Endometrial microvascular endothelial cells (primary cell): ENCODE results near the gene TRDMT1. TPM values are rescaled to one million over a fixed set of nuclear protein-coding genes. Genes with fewer than 3 reads are reported as not detected.

Experiments
- in situ Hi-C: cut with HindIII; loops from 2 replicates; pipeline ENCODE4 v1.10.0; 2017; ENCODE audit warnings: low sequenced_read_pairs, low pct_unique_long_range_greater_than_20kb; ENCODE audit errors: inconsistent ontology term
- total RNA-seq: library from RNA; depleted of rRNA; stranded (reverse); fragments of >200 nt; gene quantifications from one replicate; pipeline ENCODE4 v1.2.3, GENCODE V29; 2015; ENCODE audit errors: inconsistent ontology term

TRDMT1 gene
- total RNA-seq, 1 donor from 2014 or later: 4.8 TPM

DNA sequence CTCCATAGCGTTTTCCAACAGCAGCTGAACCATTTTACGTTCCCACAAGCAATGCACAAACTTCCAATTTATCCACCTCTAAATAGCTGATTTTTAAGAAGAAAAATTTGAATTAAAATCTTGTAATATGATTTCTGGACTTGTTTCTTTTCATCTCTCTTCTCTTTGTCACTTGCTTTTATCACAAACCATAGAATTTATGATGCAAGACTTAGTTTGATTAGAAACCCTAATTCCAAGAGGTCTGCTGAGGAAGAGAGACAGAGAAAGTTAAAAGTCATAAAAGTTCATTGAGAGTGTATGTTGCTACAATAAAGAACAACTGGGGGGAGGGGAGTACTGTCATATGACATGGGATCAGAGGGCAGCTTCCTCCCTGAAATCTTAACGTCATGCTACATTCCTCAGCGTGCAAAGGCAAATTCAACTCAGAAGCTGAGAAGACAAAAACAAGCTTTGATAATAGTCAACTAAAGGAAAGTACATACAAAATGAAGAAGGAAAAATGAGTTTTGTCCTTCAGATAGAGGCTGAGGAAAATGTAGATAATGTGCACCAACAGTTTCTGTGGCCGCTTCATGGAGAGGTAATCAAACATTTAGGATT, 53.5 kb downstream of the TRDMT1 start:
- in situ Hi-C loops: no loop called here

DNA sequence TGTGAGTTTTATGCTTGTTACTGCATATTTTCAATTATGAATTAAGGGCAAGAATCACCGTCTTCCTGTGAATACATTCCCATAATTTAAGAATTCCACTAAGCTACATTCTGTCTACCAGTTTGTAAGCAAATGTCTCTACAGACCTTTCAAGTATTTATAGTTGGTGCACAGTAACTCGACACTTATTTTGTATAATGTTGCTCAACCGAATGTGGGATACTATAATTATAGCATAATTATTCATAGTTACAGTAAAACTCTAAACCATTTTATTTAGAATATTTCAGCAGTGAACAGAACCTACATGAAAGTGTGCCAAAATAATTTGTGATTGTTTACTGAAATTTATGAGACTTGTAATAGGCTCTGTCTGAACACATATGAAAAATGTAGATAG, 54.6 kb downstream of the TRDMT1 start:
- in situ Hi-C loops: no loop called here

DNA sequence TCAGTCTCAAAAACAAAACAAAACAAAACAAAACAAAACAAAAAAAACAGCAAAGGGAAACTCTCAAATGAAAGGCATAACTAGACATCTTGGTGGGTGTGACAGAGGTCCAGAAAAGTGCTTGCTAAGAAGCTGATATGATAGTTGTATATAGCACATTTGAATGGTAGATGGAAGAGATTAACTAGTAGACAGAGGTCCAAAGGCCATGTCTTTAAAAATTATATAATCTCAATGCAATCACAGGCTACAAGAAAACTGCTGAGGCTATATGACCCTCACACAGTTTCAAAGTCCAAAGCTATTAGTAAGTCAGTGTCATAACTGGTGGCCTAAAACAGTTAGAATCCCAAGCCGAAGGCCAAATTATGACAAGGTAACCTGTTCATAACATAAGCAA, 56.2 kb downstream of the TRDMT1 start:
- in situ Hi-C loops: no loop called here

DNA sequence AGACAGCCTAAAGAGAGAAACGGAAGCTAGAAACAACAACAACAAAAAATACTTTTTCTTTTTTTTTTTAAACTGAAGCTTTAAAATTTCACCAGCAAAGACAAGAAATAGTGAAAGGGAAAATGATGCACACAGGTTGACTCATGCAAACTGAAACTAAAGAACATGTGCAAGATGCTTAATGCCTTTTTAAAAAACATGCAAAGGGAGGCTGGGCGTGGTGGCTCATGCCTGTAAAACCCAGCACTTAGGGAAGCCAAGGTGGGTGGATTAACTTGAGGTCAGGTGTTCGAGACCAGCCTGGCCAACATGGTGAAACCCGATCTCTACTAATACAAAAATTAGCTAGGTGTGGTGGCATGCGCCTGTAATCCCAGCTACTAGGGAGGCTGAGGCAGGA, 56.7 kb downstream of the TRDMT1 start:
- in situ Hi-C loops: no loop called here

DNA sequence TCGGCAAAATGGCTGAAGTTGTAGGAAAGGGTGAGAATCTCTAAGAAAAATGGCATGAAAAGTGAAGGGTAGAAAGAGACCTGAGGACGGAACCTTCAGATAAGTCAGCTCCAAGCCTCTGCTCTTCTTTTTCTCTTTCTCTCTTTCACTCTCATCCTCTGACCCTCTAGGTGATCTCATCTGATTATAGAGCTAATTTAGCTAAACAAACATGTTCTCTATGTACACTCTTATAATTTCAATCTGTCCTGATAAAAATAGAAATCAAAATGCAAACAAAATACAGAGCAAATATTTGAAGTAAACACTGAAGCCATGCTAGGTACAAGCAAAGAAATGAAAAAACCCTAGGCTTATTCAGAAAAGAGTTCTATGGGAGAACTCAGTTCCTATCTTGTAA, 57.4 kb downstream of the TRDMT1 start:
- in situ Hi-C loops: no loop called here

DNA sequence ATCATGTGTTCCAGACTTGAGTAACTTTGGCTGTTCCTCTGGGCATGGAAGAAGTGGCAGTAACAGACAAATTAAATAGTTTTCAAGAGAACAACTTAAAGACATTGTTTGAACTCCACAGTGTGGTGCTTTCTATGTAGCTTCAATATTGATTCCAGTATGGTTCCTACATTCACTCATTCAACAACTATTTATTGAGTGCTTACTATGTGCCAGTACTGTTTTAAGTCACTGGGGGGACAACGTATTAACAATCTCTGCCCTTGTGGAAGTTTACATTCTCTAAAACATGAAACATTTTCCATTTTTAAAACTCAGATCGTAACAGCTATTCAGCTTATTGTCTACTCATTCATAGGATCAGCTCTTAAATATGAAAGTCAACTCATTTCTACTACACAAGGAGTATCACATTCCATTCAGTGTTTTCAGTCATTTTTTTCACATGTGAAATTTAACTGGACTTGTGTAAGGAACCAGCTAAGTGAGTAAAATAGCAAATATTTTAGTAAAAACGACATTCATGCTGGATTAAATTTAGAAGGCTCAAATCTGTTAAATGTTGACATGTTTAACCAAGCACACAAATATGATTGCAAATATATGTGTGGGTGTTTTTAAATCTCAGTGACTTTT, 58.3 kb downstream of the TRDMT1 start:
- in situ Hi-C loops: no loop called here

DNA sequence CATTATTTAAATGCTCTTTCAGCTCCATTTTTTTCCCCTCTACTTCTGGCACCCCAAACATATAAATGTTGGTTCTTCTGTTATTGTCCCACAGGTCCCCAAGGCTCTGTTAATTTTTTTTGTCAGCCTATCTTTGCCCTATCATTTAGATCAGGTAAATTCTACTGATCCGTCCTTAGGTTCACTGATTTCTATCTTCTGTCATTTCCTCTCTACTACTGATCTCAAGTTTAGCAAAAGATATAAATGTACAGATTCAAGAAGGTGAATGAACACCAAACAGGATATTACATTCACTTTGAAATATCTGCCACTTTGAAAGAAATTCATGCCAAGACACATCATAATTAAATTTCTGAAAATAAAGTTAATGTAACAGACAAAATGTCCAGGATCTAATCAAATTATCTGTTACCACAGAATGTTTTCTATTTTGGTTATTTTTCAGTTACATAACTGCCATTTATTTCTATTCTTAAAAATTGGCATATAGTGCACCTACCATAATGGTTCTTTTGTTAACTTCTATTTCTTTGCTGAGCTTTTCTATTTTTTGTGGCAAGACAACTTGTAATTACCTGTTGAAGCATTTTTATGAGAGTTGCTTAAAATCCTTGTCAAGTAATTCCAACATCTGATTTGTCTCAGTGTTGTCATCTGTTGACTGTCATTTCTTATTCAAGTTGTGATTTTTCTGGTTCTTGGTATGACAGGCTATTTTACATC, 59.8 kb downstream of the TRDMT1 start:
- in situ Hi-C loops: no loop called here

DNA sequence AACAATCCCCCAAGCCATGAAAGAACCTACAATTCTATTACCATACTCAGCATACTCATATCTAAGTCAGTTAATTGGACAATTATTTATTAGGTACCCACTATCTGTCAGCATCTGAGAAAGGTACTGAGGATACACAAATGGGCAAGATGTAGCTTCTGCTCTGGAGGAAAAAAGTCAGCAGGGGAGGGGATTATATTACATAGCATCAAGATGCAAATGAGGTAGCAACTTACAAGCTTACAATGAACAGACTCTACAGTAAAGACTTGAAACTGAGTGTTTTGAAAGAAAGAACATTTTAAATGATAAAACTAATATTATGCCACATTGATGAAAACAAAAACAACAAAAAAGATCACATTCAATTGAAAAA, 61.1 kb downstream of the TRDMT1 start:
- in situ Hi-C loops: no loop called here

DNA sequence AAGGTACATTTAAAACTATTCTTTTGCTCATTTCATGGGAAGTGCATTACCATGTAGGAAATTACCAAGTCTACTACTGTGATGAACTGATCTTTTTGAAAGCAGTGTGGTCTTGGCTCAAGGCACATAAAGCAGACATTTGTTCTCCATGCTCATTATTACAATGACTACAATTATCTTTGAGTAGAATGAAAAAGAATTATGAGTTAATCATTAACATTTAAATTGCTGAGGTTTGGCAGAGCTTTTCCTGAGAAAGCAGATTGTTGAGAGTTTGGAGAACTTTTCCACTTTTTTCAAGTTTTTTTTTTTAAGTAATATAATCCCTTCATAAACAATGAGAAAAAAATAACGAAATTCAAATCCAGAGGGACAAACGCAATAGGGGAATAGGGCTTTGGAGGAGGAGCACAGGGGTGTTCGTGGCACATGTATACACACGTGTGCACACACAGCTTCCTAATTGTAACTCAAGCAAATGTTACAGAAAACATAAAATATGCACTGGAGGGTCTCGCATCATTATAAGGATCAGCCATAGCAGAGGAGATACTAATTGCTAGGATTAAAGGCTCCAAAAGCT, 62.9 kb downstream of the TRDMT1 start:
- in situ Hi-C loops: no loop called here

DNA sequence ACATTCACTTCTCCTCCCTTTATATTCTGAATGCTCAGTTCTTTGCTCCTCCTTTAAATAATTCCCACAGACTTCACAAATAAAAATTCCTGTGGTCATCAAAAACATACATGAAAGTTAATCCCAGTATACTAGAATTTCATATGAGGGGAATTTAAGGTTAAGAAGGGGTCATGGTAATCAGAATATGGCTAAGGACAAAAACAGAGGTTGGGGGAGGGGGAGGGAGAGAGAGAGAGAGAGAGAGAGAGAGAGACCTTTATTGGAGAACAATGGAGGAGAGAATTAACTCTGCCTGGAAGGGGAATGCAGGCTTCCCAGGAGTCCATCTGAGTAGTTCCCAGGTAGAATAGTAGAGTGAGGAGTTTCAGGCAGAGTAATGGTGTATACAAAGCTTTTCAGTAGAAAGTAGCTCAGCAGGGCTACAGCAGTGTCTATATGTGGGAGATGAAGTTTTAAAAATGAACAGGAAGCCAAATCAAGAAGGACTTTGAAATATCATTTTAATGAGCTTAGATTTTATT, 66.7 kb downstream of the TRDMT1 start:
- in situ Hi-C loops: no loop called here

DNA sequence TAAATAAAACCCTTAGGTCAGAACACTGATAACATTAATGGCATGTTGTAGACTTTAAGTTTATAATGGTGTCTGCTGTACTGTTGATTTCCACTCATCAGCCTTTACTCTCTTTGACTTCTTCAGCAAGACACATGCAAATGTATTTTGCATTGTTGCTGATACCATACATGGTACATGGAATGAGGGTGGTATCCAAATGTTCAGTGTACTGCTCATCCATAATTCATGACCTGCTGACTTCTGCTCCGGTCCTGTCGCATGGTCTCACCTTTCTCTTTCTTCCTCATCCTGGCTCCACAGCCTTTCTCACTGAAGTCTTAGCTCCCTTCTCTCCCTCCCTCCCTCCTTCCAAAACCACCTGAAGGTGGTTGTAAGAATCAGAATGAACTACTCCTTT, 67.2 kb downstream of the TRDMT1 start:
- in situ Hi-C loops: no loop called here

DNA sequence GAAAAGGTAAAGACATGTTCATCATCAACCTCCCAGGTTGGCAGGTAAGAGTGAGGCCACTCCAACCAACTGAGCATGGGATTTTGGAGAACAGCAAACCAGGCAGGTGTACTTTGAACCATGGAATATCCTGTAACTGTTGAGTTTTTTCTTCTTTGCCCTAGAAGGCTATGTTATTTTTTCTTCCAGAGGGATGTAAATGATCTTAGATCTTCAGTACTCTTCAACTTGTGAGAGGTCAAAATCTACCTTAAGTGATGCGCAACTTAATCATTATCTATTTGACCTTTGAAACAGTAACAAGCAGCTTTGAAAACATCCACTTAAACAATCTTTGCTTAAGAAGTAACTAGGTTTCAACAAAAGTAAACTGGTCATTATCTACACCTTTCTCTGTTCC, 71.7 kb downstream of the TRDMT1 start, which contains the start of gene CUBN:
TSS of gene CUBN (minus strand) at position 71 of the 400 bp plus-strand sequence. CDS start at position 25, 46 bp downstream.
- in situ Hi-C loops: no loop called here

DNA sequence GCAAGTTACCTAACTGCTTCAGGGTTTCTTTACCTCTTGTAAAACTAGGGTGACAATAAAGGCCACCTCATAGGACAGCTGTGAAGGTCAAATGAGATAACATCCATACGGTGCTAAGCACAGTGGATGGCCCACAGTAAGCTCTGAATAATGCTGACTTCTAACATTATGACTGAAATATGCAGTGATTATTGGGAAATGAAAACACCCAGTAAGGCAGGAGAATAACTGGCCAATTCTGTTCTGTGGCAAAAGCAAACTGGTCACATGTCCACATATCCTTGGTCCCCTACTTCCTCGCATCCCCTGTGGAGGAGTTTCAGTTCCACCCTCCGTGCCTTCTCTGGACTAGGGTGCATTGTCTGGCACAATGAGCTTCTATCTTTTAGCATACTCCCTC, 73.2 kb downstream of the TRDMT1 start:
- in situ Hi-C loops: no loop called here

DNA sequence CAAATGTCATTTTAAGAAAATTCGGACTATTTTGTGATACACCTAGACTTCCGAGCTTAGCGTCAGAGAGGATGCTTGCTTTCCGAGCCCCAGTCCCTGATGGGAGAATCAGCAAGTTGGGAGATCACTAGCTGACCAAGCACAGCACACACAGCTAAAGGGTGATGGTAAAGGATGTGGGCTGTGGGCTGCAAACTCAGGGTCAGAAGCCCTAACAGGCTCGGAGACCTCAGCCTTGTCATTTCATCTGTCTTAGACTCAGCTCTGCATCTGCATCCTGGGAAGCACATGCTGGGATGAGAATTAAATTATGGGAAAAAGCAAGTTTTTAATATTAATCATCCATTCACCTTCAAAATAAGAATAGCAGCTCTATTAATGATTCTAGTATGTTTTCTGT, 75.1 kb downstream of the TRDMT1 start:
- in situ Hi-C loops: no loop called here

DNA sequence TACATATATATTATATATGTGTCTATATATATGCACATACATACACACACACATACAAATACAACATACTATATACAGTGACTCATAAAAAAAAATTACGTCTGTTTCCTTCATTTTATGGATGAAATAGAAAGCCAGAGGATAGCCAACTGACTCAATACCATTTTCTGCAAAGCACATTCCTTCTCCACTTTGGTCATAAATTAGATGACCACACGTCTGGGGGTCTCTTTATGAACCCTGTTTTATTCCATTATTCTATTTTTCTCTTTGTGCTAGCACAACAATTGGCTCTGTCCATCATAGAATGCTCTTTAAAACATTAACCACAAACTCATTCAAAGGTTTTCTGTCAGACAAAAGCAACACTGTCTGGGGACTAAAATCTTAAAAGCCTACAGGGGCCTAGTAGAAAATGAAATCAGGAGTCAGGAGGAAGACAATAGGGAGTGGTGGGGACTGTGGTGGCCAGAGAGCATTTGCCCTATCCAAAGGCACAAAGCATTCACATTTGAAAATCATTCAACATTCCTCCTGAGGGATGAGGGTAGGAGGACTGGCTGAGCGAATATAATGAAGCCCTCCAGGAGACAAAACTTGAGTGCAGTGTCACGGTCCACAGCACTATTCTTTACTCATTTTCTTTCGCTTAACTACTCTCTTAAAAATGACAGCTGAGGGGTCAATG, 76.1 kb downstream of the TRDMT1 start:
- in situ Hi-C loops: no loop called here

DNA sequence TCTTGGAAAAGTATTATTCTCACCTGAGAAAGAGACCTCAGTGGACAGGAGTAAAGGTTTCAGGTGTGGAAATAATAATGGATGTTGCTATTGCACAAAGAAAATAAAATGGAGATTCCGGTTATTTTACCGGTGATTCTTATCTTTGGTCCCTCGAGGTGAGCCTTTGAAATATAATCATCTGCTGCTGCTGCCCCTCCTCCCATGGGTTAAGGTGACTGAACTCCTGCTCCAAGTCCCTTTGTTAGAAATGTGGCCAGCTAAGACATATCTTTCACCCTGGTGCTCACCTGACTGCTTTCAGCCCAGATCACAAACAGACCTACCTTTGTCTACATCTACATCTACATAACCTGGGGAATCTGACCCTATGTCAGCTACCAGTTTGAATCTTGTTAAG, 77.5 kb downstream of the TRDMT1 start:
- in situ Hi-C loops: no loop called here

DNA sequence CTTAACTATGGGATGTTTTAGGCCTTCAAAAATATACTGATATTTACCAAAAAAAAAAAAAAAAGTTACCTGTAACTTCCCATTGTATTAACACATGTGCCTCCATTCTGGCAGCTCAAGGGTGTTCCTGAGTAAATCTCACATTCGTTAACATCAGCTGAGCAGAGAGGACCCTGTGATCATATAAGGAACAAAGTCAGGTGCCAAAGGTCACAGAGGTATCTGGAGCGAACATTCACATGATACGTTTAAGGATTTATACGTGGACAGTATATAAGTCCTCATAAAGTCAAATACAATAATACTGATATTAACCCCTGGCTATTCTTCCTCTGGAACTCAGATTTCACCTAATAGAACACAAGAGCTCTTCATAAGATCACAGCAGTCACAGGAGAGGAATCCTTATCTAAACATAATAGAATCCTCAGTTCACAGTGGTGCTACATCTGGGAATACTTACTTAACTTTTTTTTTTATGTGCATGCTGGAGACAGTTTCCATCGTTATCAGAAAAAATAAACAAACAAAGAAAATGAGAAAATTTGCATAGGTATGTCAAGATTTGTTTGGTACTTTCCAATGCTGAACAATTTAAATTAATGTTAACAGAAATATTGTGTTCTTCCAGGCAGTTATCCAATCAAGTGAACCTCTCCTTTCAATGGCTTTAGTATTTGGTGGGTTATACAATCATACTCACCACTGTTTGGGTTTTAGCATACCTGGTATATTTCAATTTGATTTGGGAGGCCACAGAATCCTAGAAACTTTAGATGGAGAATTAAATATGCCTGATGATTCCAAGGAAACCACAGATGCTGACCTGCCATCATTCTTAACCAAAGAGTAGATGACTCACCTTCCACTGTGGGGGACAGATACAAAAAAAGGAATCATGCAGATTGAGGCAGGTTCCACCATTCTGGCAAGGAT, 78.5 kb downstream of the TRDMT1 start:
- in situ Hi-C loops: no loop called here

DNA sequence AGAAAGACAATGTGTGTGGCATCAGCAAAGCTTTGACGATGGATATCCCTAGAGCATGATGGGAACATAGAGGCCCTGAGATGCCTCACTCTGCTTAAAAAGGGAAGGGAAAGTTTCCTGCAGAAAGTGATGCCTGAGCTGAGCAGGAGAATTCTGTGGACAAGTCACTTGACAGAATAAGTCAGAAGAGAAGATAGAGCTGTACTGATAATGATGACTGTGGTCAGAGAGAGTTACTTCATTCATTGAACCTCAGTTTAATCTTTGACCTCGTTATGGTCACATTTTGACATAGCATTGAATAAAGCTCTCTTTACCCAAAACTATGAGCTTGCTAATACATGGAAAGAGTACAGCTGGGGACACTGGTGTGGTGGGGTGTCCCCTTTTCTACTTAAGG, 79.4 kb downstream of the TRDMT1 start:
- in situ Hi-C loops: no loop called here
